GM21825 (cell line): Measurements from ENCODE around the gene RFX7.

ENCODE experiments used
- ATAC-seq: cut with Tn5 transposase; IDR thresholded peaks from one replicate; pipeline ENCODE4 v1.9.1; 2021; ENCODE audit warnings: mild to moderate bottlenecking, moderate library complexity; ENCODE audit not compliant: unreplicated experiment

RFX7 gene

DNA sequence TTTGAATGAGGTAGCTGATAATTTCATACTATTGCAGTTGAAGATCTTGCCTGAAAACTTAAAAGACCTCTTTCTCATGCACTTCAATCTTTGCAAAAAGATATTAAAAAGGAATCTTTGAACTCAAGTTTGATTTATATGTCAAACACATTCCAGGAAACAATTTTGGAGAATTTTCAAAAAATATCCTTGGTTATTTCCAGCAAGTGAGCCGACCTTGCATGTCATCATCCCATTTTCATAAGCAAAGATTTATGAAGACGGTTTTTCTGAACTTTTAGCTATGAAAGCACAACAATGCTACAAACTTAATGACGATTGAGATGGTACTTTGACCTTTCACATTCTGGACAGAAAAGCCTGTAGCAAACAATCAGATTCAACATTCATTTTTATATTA is 95.6 kb downstream of the RFX7 start:
- no peak for ATAC-seq

DNA sequence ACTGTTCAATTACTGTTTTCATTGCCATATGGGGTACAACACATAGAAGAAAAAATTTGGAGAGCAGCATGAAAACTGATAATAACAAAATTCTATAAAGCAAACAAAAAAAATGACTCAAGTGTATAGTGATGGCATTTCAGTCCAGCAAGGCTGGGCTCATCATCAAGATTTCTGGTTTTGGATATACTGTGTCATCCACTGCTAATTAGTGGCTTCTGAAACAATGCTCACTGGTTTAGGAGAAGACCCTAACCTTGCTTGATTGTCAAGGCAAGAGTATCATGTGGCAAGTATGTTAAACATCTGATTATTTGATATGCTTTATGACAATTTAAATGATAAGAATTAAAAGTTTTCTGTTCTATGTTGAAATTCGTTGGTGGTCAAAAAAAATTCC is 96.9 kb downstream of the RFX7 start:
- no peak for ATAC-seq

DNA sequence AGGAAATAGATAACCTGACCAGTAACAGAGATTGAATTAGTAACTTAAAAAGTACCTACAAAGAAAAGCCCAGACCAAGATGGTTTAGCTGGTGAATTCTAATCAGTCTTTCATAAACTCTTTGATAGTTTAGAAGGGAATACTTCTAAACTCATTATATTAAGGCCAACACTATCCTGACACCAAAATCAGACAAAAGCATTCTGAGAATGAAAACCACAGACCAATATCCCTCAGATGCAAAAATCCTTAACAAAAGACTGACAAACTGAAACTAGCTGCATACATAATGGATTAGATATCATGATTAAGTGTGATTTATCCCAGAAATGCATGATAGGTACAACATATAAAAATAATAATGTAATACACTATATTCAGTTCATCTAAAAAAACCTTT is 115.6 kb downstream of the RFX7 start:
- ATAC-seq: no peak

DNA sequence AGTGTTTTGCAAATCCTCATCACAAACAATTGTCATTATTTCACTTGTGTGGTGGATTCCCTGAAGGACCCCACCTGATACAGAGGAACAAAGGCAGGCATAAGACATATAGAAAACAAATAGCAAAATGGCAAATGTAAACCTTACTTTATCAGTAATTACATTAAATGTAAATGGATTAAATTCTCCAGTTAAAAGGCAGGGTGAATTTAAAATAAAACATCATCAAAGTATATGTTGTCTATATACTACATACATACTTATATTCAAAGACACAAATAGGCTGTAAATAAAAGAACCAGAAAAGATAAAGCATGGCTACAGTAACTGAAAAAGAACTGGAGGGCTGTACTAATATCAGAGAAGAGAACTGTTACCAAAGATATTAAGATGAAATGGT is 117.3 kb downstream of the RFX7 start:
- ATAC-seq: no peak

DNA sequence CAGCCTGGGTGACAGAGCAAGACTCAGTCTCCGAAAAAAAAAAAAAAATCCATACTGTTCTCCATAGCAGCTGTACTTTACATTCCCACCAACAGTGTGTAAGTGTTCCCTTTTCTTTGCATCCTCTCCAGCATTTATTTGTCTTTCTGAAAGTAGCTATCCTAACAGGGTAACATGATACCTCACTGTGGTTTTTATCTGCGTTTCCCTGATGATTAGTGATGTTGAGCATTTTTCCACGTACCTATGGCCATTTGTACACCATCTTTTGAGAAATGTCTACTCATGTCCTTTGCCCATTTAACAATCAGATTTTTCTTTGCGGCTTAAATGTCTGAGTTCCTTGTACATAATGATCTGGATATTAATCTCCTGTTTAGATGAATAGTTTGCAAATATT is 119.3 kb downstream of the RFX7 start:
- no peak for ATAC-seq

DNA sequence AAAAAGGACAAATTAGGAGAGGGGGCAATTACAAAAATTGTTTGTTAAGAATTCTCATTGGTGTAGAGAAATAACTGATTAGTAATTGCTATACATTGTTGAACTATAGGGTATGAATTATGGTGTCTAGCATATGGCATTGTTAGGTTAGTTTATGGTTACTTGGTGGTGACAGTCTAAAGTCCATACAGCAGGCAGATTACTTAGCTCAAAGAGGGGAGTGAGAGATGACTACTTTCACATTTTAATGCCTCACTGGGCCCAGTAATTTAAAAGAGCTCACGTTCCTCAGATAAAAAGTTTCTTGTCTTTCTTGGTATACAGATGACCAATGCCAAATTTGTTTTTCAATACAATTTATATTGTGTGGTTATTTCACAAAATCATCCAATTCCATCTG is 137.8 kb downstream of the RFX7 start:
- no peak for ATAC-seq

DNA sequence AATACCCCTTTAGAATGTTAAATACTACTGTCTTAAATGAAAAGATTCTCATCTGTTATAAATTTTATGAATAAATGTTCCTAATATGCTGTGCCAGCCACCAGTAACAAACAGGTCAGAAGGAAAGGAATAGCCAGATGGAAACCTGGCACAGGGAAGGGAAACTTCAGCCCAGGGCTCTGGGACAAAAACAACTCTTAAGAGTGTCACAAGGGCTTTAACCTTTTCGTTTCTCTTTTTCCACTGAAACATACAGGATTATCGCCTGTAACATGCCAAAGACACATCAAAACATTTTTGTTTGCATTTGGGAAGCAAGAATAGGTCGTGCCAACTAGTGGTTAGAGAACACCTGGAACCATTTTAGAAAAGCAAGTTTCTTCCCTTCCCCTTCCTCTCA is 141.2 kb downstream of the RFX7 start:
- no peak for ATAC-seq

DNA sequence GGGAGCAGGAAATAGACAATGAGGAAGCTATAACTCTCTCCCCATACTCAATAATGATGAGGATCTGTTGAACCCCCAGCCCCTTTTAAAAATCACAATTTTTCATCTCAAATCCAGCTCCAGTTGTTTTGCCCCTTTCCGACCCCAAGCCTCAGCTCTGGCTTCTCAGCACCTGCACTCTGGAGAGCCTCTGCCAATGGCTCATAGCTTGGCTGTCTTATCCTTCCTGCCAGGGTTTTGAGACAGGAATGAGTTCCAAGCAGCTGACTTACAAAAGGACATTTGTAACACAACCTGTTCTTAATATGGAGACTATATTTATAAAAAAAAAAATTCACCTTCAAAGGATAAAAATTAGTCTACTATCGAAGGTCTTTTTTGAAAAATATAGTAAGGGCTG is 144.4 kb downstream of the RFX7 start:
- no peak for ATAC-seq

DNA sequence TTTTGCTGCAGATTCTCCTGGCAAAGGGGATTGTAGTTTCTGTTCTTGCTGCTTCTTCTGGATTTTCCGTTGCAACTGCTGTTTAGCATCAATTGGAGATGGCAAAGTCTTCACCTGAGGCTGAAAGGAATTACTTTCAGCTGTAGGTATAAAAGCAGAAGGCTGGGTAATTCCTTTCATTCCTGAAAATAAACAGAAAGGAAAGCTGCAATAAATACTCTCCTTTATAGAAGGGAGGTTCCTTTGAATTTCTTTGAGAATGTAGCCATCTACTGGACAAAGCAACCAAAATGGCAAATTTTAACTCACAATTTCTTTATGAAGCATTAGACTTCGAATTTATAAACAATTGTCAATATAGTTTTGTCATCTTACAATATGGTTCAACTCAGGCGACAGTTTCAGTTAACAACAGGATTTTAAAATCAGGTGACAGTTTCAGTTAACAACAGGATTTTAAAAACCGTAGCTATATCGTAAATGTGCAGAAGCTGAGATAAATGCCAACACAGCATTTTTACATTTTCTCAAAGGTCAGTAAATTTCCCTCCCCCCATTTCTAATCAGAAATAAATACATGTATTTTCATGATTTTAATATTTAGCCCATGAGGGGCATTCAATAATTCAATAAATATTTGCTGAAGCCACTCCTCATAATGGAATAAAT is 145.3 kb downstream of the RFX7 start:
- ATAC-seq: no peak

DNA sequence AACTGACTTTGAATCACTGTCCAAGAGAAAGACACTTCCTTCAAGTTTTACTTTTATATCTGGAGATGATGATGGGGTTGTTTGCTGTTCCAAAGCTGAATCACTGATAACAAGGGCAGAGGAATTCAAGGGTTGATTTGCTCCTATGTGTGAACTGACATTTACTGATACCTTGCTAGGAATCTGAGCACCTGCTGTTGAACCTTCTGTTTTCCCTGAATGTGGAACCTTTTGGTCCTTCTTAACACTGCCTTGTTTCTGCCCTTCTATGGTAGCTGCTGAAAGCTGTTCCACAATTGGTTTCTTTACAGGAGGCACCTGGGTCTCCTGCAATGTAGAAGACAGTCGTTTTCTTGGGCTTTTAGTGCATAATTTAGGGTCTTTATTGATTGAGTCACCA is 148.3 kb downstream of the RFX7 start:
- ATAC-seq: no peak

DNA sequence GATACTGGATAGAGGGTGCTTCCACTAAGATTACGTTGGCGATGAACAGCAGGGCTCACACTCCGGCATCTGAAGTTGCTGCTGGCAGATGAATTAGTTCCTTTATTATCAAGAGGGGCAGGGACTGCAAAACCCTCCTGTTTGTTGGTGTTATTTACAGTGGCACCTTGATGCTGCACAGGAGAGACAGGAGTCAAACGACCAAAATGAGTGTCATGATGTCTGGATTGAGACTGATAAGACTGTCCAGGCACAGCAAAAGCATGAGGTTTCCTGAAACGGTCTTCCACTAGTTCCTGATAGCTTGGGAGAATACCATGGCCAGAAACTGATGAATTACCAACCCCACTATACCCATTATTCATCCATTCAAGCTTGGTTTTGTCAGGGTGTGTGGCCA is 149.5 kb downstream of the RFX7 start:
- no peak for ATAC-seq

DNA sequence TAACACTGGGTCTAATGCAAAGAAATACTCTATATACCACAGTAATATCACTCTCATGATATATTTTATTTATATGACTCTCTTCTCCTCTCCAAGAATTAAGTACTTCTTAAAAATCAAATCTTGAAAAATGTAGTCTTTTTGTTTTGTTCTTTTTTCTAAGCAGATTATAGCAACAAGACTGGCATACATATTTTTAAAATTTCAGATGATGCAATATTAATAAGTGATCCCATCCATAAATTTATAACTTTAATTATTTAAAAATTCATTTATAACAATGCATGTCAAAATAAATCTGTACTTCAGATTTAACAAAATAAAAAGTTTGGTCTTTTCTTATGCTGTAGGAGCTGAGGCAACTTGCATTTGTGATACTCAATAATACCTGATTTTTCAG is 155.3 kb downstream of the RFX7 start:
- no peak for ATAC-seq

DNA sequence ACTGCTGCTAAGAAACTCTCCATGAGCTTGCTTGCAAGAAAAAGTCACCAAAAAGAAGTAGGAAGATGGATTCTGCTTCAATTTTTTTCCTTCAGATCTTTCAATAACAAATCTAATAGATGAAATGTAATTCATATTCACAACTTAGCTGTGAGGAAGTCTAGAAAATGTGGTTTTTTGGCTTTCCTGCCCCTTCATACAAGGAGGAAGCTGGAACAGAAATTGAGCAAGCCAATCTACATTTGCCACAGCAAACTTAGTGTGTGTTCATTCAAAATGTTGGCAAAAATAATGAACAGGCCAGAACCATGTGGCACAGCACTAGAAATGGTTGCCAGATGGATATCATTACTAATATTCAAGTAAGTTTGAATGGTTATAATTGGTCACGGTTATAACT is 157.1 kb downstream of the RFX7 start:
- ATAC-seq: no peak

DNA sequence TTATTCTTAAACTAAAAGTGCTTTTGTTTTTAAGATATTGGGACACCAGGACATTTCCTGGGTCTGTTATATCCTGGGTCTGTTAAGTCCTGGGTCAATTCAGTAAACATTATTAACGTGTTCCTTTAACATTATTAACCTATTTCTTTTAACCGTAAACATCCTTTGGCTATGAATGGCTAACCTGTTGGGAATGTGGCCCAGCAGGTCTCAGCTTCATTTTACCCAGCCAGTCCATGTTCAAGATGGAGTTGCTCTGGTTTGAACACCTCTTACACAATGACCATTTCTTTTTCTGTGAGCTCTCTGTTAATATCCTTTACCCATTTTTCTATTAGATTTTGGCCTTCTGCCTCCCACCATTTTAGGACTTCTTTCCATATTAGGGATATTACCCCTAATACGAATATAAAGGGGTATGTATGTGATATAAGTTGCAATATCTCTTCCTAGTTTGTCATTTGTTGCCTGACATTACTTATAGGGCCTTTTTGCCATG is 161.4 kb downstream of the RFX7 start:
- ATAC-seq: no peak

DNA sequence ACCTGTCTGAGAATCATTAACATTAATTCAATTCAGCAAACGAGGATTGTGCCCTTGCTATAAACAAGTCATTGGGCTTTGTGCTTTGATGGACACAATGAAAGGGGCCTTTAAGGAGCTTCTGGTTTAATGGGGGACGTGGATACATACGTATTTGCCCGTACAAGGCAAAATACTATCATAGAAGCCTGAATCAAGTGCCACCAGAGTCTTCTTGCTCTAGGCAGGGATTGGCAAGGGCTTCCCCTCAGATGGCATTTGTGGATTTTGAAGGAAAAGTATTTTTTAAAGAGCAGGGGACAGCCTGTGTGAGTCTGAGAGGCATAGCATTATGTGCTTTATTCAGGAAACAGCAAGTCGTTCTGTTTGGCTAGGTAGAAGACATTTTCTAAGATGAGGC is 166.6 kb downstream of the RFX7 start:
- no peak for ATAC-seq

DNA sequence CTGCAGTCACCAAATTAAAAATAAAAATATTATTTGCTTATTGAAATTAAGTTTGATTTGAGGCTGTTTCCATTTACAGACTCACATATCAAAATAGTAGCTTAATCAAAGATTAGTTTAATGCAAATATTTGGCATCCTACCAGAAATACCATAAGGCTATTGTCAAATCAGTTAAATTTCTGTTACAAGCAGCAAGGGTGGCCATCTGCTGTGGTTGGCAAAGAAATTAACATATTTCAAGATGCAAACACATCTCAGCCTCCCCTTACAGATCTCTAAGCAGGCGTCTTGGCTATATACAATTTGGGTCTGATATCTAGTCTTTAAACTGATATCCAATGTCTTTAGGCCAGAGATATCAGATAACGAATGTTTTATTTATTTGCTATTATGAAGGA is 167.0 kb downstream of the RFX7 start:
- no peak for ATAC-seq

DNA sequence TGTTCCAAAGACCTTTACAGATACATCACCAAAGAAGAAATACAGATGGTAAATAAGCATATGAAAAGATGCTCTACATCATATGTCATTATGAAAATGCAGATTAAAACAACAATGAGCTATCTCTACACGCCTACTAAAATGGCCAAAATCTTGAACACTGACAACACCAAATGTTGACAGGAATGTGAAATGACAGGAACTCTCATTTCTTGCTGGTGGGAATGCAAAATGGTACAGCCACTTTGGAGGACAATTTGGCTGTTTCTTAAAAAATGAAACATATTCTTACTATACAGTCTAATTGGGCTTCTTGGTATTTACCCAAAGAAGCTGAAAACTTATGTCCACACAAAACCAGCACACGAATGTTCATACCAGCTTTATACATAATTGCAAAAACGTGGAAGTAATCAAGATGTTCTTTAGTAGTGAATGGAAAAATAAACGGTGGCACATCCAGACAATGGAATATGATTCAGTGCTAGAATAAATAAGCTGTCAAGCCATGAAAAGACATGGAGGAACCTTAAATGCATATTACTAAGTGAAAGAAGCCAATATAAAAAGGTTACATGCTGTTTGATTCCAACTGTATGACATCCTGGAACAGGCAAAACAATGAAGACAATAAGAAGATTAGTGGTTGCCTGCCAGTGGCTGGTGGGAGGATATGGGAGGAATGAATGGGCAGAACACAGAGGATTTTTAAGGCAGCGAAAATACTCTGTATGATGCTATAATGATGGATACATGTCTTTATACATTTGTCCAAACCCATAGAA is 169.0 kb downstream of the RFX7 start:
- ATAC-seq: no peak

DNA sequence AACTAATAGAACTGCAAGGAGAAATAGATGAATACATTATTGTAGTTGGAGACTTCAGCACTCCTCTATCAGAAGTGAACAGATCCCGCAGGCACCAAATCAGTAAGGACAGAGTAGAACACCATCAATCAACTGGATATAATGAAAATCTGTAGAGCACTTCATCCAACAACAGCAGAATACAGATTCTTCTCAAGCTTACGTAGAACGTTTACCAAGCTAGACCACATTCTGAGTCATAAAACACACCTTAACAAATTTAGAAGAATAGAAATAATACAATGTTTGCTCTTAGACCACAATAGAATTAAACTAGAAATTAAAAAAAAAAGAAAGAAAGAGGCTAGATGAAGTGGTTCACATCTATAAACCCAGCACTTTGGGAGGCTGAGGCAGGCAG is 179.5 kb downstream of the RFX7 start:
- no peak for ATAC-seq

DNA sequence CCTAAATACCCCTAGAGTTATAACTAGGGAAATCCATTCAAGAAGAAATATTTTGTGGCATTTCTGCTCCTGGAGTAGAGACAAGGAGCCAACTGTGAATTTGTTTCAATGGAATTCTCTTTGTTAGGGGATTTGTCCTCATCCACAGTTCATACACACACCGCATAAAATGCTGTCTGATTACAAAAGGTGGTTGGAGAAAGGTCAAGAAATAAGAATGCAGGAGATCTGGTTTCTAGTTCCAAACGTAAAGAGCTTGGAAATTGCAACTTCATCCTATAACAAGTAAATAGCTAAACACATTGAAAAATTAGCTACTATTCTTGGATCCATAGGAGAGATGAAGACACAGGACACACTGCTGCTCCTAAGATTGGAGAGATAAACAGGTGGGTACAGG is 184.0 kb downstream of the RFX7 start:
- no peak for ATAC-seq

DNA sequence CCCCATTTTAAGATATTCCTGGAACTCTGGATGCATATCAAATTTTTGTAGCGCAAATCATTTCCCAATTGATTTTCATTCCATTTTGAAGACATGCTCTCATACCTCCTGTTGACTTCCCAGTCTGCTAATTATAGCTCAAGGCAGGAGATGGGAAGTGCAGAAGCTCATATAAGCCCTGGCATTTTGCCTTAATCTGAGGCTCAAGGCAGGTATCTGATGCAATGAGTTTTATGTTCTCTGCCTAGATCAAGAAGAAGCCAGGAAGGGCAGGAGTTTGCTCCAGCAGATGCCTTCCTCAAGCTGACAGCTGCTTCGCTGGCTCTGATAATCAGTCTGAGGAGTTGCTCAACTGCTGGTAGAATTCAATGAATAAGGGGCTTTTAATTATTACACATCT is 184.7 kb downstream of the RFX7 start:
- no peak for ATAC-seq

DNA sequence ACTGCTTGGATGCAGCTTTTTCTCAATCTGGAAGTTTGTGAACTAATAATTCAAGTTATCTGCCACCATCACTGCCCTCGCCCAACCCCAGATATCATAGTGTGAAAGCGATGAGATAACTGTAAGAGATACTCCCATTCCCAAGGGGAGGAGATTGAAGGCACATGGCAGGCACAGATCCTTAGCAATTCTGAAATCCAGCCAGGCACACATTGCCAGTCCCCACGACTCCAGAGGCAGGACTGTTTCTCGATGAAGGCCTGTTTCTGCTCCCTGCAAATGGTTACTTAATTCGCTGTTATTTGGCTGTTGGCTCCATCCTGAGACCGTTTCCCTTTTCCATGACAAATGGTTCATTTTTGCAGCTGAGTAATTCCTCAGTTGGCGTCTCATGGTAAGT is 187.1 kb downstream of the RFX7 start:
- no peak for ATAC-seq

DNA sequence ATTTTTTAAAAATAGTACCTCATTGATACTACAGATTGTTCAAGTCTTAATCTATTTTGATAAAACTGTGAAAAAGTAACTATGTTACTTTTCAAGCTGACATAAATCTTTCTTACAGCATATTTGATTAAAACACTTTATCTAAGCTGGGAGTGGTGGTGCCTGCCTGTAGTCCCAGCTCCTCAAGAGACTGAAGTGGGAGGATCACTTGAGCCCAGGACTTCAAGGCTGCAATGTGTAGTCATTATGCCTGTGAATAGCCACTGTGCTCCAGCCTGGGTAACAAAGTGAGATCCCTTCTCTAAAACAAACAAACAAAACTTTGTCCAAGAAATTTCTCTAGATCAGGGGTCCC is 190.7 kb downstream of the RFX7 start:
- ATAC-seq: no peak
